ENCODE results near the gene DNAJC11. TPM values are rescaled to one million over a fixed set of nuclear protein-coding genes. Genes with fewer than 3 reads are reported as not detected.
A peak's percentile ranks its signal among the peaks of the same experiment; 100 is the strongest.

DNAJC11 gene
- total RNA-seq, 2 donors from 2014 or later: 64.7 to 71.1 TPM

GRCh38 chr1:6591222-6591621, 110.4 kb downstream of the DNAJC11 start:
- DNase-seq: no peak
- Mint-ChIP-seq H3K9me3 (no peaks in the 10 kb centered on the region), H3K4me3 (no peak overlapping the region), H3K4me1 (no peaks in the 10 kb centered on the region), H3K27me3 (ENCODE audit: insufficient read depth) (no peaks in the 10 kb centered on the region), H3K27ac (no peak overlapping the region), H3K36me3 (ENCODE audit: low read depth) (peaks cover 39% of the 10 kb centered on the region)
- TF ChIP-seq, protein P1, sequence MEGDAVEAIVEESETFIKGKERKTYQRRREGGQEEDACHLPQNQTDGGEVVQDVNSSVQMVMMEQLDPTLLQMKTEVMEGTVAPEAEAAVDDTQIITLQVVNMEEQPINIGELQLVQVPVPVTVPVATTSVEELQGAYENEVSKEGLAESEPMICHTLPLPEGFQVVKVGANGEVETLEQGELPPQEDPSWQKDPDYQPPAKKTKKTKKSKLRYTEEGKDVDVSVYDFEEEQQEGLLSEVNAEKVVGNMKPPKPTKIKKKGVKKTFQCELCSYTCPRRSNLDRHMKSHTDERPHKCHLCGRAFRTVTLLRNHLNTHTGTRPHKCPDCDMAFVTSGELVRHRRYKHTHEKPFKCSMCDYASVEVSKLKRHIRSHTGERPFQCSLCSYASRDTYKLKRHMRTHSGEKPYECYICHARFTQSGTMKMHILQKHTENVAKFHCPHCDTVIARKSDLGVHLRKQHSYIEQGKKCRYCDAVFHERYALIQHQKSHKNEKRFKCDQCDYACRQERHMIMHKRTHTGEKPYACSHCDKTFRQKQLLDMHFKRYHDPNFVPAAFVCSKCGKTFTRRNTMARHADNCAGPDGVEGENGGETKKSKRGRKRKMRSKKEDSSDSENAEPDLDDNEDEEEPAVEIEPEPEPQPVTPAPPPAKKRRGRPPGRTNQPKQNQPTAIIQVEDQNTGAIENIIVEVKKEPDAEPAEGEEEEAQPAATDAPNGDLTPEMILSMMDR (conservative IDR thresholded peaks at IDR 0.05): no peak
- peaks cover 62% of the 10 kb centered on the region for H3K36me3 ChIP-seq (ENCODE audit: control insufficient read depth, insufficient read depth, low read length)
- H3K27ac ChIP-seq (ENCODE audit: low read depth, low read length): no peak overlapping the region
- no peak overlapping the region for H3K9ac ChIP-seq (ENCODE audit: extremely low read depth, low read length, poor library complexity, severe bottlenecking)
- H3K4me1 ChIP-seq (ENCODE audit: control insufficient read depth, insufficient read depth, low read length): no peaks in the 10 kb centered on the region
- no peaks in the 10 kb centered on the region for H3K27me3 ChIP-seq (ENCODE audit: control insufficient read depth, insufficient read depth, low read length, poor library complexity, severe bottlenecking)
- H3K9me3 ChIP-seq (ENCODE audit: control insufficient read depth, low read length): no peaks in the 10 kb centered on the region
- no peak overlapping the region for H3K4me3 ChIP-seq (ENCODE audit: low read length)
- 94 to 96% methylated on average over 10 to 13 of the region's 13 CpGs for WGBS, 2 experiments (ENCODE audit: insufficient coverage in 1 of 2, insufficient read length in 1 of 2)

GRCh38 chr1:6590046-6590445, 111.6 kb downstream of the DNAJC11 start:
- H3K4me1 ChIP-seq (ENCODE audit: control insufficient read depth, insufficient read depth, low read length): no peaks in the 10 kb centered on the region
- TF ChIP-seq, protein P1 (conservative IDR thresholded peaks at IDR 0.05): no peak
- H3K4me3 Mint-ChIP-seq: no peak overlapping the region
- H3K9me3 ChIP-seq (ENCODE audit: control insufficient read depth, low read length): no peaks in the 10 kb centered on the region
- H3K9ac ChIP-seq (ENCODE audit: extremely low read depth, low read length, poor library complexity, severe bottlenecking): peak overlapping the region; percentile 15
- H3K27me3 Mint-ChIP-seq (ENCODE audit: insufficient read depth): no peaks in the 10 kb centered on the region
- H3K27ac Mint-ChIP-seq: no peak overlapping the region
- no peak for DNase-seq
- H3K9me3 Mint-ChIP-seq: no peaks in the 10 kb centered on the region
- H3K4me1 Mint-ChIP-seq: no peaks in the 10 kb centered on the region
- no peak overlapping the region for H3K27ac ChIP-seq (ENCODE audit: low read depth, low read length)
- peaks cover 52% of the 10 kb centered on the region for H3K36me3 ChIP-seq (ENCODE audit: control insufficient read depth, insufficient read depth, low read length)
- peaks cover 30% of the 10 kb centered on the region for H3K36me3 Mint-ChIP-seq (ENCODE audit: low read depth)
- WGBS, 2 experiments (ENCODE audit: insufficient coverage in 1 of 2, insufficient read length in 1 of 2): 95% methylated on average over 7 of the region's 7 CpGs
- H3K27me3 ChIP-seq (ENCODE audit: control insufficient read depth, insufficient read depth, low read length, poor library complexity, severe bottlenecking): no peaks in the 10 kb centered on the region
- H3K4me3 ChIP-seq (ENCODE audit: low read length): no peak overlapping the region

DNA sequence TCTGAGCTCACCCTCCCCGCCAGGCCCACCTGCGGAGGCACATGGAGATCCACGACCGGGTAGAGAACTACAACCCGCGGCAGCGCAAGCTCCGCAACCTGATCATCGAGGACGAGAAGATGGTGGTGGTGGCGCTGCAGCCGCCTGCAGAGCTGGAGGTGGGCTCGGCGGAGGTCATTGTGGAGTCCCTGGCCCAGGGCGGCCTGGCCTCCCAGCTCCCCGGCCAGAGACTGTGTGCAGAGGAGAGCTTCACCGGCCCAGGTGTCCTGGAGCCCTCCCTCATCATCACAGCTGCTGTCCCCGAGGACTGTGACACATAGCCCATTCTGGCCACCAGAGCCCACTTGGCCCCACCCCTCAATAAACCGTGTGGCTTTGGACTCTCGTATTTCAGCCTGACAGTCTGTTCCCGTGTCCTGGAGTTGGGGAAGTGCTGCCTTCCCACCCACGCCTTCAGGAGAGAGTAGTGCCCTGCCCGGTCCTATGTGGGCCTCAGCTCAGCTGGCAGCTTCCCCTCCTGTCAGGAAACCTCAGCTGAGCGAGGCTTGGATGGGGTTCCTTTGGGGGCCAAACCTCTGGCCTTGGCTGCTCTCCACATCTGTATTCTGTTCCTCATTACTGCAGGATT, 112.6 kb downstream of the DNAJC11 start:
- Mint-ChIP-seq H3K27me3 (ENCODE audit: insufficient read depth) (no peaks in the 10 kb centered on the region), H3K9me3 (no peaks in the 10 kb centered on the region)

More for the DNA sequence above, 112.6 kb downstream of the DNAJC11 start:
- Histone ChIP-seq H3K4me1 (ENCODE audit: control insufficient read depth, insufficient read depth, low read length) (no peaks in the 10 kb centered on the region), H3K9me3 (ENCODE audit: control insufficient read depth, low read length) (no peaks in the 10 kb centered on the region), H3K9ac (ENCODE audit: extremely low read depth, low read length, poor library complexity, severe bottlenecking) (no peak overlapping the region), H3K36me3 (ENCODE audit: control insufficient read depth, insufficient read depth, low read length) (peaks cover 44% of the 10 kb centered on the region), H3K27ac (ENCODE audit: low read depth, low read length) (no peak overlapping the region), H3K4me3 (ENCODE audit: low read length) (no peak overlapping the region), H3K27me3 (ENCODE audit: control insufficient read depth, insufficient read depth, low read length, poor library complexity, severe bottlenecking) (no peaks in the 10 kb centered on the region)
- TF ChIP-seq, protein P1 (conservative IDR thresholded peaks at IDR 0.05): no peak
- DNase-seq: no peak
- peaks cover 5% of the 10 kb centered on the region for H3K4me1 Mint-ChIP-seq
- 93 to 95% methylated on average over 16 to 24 of the region's 24 CpGs for WGBS, 2 experiments (ENCODE audit: insufficient coverage in 1 of 2, insufficient read length in 1 of 2)
- peaks cover 22% of the 10 kb centered on the region for H3K36me3 Mint-ChIP-seq (ENCODE audit: low read depth)
- no peak overlapping the region for H3K4me3 Mint-ChIP-seq
- peak overlapping the region; percentile 30 for H3K27ac Mint-ChIP-seq

All from endodermal cell (in vitro differentiated cells).